ENCODE results near the gene SYNCRIP.
"Not testable (repeated sequence)": the region's sequence is repeated elsewhere in the genome, so short reads cannot be mapped to it uniquely, and the experiment has no call there.

The SYNCRIP gene

DNA sequence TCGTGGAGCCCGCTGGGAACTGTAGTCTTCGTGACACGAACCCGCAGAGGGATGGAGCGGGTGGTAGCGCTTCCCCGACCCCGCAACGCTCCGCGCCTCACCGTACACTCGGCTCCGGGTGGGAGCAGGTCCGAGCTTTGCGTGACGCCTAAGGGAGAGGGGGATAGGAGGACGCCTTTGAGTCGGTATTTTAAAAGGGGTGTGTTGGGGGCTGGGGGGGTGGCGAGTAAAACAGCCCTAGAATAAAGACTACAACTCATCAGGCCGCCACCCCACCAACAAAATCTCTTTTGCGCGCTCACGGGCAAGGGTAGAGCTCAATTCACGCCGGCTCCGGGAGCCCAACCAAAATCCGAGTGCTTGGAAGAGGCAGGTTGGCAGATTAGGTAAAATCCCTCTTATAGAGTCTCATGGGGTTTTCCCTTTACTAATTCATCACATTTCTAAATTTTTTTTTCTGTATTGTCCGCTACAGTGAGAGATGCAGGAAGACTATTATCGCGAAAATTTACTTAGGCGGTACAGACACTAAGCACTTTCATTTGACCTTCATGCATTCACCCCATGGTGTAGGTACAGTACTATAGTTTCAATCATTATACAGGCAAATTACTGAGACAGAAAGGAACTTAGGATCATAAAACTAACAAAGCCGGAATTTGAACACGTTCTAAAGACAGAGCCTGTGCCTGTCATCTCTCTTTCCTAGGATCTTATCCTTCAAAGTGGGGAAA, 48.3 kb downstream of the SYNCRIP start:
- DNase-seq (ENCODE audit: low read depth in 2 of 2) = peak; percentile 27 to 31

DNA sequence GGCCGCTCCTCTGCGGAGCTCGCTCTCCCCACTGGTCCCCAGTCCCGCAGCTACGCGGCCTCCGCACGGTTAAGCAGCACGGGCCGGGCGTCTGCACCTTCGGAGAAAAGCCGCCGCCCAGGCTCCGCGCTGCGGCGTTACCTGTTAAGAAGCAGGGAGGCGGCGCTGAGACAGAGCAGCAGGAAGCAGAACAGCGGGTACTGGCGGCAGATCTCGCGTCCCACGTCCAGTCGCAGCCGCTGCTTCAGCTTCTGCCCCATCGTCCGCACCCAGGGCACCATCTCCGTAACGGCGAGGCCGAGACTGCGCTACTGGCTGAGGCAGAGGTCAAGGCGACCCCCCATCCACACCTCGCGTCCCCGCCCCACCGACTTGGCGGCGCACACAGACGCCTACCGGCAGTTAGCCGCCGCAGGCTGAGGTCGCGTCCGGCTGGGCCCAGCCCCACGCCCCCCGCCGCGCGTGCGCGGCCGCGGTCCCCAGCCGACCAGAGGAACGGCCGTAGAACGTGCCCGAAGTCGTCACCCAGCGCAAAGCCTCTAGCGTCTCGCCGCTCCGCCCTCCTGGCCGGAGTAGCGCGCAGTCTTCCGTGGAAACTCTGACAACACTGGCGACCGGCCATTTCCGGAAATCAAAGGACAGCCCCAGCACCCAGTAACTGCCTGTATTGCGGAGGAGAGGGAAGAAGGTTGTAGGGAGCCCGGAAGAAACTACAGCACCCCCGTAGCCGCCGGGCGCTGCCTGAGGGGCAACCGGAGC, 49.1 kb downstream of the SYNCRIP start, which contains the start of gene SNX14:
Gene SNX14, minus strand, starts transcription at position 421 of the 759 bp plus-strand sequence. Its CDS starts 140 bp downstream, at position 281.
- peak; percentile 66 to 69 for DNase-seq (ENCODE audit: low read depth in 2 of 2)

DNA sequence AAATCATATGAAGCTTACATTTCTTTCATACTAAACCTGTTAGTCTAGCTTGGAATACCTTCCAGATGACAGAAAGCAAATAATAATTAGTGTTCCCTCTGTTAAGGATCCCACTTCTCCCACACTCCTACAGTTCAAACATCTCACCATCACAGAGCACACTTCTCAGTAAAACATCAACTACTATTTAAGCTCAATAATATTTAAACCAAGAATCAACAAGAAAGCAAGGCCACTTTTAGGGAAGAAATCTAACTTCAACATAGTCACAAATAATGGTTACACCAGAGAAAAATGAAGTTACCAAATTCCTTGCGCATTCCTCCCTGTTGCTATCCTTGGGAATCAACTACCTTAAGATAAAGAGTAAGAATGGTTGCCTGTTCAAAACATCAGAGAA, 50.7 kb downstream of the SYNCRIP start:
- DNase-seq (ENCODE audit: low read depth in 2 of 2) = no peak

DNA sequence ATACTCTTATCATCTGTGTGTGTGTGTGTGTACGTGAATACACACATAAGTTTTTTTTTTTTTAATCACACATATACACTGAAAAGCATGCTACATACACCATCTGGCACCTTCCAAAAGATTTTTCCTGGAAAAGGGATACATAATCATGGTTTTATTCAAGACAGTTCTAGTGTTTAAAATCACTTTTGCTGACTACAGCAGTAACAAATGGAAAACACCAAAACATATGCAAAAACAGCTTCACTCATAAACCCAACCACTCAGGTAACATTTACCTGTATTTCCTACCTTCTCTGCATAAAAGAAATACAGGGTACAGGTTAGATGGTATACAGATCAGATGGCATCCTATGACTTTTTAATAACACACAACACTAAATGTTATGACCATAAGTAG, 51.5 kb downstream of the SYNCRIP start:
- no peak for DNase-seq (ENCODE audit: low read depth in 2 of 2)

DNA sequence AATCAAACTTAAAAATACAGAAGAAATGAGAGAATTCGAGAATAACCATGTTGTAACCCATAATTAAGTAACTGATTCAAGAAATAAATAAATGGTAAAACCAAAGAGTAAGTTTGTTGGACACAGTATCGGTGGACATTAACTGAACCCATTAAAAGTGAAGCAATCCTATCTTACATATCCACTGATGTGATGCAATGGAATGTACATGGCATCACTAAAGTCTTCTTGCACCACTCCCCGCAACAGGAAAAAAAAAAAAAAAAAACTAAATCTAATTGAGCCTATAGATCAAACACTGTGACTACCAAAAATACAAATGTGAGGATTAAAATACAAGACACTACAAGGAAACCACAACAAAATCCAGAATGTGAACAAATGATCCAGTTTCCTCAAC, 56.9 kb downstream of the SYNCRIP start:
- no peak for DNase-seq (ENCODE audit: low read depth in 2 of 2)

DNA sequence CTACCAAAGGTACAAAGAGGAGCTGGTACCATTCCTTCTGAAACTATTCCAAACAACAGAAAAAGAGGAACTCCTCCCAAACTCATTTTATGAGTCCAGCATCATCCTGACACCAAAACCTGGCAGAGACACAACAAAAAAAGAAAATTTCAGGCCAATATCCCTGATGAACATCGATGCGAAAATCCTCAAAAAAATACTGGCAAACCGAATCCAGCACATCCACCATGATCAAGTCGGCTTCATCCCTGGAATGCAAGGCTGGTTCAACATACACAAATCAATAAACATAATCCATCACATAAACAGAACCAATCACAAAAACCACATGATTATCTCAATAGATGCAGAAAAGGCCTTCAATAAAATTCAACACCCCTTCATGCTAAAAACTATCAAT, 59.9 kb downstream of the SYNCRIP start:
- not testable (repeated sequence) for DNase-seq (ENCODE audit: low read depth in 2 of 2)

DNA sequence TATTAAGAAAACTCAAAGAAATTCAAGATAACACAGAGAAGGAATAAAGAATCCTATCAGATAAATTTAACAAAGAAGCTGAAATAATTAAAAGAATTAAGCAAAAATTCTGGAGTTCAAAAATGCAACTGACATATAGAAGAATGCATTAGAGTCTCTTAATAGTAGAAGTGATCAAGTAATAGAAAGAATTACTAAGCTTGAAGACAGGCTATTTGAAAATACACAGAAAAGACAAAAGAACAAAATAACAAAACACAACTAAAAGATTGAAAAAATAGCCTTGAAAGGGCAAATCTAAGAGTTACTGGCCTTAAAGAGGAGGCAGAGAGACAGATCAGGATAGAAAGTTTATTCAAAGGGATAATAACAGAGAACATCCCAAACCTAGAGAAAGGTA, 61.1 kb downstream of the SYNCRIP start:
- DNase-seq (ENCODE audit: low read depth in 2 of 2) = no peak

DNA sequence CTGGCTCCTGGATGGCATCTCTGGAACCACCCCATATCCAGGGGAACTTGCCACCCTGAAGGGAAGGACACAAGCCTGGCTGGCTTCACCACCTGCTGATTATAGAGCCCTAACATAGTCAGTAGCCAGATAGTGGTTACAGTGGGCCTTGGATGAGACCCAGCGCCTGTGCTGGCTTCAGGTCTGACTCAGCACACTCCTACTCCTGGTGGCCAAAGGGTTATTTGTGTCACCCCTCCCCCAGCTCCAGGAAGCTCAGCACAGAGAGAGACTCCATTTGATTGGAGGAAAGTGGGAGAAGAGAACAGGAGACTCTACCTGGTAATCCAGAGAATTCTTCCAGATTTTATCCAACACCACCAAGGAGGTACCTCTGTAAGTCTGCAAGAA, 61.8 kb downstream of the SYNCRIP start:
- DNase-seq (ENCODE audit: low read depth in 2 of 2) = no peak

DNA sequence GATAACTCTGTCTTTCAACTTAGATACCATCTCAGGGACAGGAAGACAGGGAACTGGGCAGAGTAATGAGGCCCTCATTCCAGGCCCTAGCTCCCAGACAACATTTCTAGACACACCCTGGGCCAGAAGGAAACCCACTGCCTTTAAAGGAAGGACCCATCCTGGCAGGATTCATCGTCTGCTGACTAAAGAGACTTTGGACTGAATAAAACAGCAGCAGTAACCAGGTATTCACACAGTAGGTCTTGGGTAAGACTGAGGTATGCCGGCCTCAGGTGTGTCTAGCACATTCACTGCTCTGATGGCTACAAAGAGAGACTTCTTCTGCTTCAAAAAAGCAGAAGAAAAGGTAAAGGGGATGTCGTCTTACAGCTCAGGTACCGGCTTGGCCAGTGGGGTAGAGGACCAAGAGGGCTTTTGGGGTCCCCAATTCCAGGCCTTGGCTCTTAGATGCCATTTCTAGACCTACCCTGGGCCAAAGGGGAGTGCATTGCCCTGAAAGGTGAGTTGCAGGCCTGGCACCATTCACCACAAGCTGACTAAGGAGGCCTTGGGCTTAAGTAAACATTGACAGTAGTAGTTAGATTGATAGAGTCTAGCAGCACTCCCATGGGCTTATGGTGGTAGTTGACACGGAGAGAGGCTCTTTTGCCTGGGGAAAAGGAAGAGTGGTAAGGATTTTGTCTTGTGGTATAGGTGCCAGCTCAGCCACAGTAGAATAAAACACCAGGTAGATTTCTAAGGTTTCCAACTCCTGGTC, 62.4 kb downstream of the SYNCRIP start:
- no peak for DNase-seq (ENCODE audit: low read depth in 2 of 2)

DNA sequence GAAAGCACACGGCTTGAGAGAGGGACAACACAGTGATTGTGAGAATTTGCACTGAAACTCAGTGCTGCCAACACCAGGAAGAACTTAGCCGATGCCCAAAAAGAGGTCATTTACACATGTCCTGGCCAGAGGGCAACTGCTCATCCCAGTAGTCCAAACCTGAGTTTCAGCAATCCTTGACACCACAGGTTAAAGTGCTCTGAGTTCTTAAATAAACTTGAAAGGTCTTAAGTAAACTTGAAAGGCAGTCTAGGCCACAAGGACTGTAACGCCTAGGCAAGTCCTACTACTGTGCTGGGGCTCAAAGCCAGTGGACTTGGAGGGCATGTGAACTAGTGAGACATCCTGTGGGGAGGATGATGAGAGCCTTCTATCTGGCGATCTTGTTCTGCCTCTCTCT, 63.1 kb downstream of the SYNCRIP start:
- no peak for DNase-seq (ENCODE audit: low read depth in 2 of 2)

DNA sequence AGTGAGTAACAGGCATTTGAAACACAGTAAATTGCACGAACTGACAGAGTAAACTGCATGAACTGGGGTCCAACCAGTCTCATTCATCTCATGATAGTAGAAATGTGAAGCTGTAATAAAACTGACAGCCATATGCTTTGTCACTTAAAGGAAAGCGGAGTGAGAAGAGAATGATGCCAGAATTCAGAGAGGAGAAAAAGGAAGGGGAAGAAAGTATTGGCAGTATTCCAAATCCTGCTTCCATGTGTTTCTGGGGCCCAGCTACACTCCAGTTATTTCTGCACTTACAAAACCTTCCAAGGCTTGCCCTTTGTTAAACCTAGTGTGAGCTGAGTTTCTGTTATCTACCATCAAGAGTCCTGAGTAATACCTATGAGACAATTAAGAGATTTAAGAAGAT, 66.2 kb downstream of the SYNCRIP start:
- no peak for DNase-seq (ENCODE audit: low read depth in 2 of 2)

DNA sequence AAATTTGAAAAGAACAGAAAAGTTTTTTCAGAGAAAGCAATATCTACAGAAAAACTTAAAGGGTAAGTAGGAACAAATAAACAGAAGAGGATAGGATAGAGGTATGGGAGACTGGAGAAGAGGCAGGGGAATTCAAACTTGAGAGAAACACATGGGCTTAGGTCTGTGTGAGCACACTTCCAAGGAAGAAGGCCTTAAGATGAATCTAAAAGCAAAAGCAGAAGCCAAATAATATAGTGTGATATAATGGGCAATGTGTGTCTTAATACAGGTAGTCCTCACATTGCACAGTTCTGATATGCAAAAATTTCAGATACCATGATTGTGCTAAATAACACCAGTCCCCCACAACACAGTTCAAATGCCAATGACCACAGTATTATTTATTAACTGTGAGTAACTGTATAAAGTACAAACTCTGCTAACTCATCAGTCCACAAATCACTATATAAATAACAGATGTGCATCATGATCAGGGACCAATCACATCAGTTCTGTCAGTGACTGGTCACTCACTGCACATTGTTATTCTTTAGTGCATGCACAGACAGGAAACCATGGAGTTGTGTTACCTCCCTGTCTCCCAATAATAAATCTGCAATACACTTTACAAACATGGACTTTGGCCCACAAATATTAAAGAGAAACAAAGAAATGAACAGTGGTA, 67.6 kb downstream of the SYNCRIP start:
- DNase-seq (ENCODE audit: low read depth in 2 of 2) = no peak

DNA sequence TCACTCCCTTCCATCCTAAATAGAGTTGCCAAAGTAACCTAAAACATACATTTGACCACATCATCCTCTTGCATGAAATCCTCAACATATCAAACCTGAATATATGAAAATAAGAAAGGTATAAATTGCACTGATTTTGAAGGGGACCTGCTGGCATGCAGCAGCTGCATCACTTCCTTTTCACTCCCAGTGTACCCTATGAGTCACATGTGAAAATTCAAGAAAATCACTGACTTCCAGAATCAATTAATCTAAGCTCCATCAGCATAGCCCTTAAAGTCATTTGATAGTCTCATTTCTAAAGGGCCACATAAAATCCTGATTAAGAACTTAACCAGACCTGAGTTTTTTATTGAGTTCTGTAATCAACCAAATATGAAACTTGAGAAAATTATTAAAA, 73.4 kb downstream of the SYNCRIP start:
- no peak for DNase-seq (ENCODE audit: low read depth in 2 of 2)

DNA sequence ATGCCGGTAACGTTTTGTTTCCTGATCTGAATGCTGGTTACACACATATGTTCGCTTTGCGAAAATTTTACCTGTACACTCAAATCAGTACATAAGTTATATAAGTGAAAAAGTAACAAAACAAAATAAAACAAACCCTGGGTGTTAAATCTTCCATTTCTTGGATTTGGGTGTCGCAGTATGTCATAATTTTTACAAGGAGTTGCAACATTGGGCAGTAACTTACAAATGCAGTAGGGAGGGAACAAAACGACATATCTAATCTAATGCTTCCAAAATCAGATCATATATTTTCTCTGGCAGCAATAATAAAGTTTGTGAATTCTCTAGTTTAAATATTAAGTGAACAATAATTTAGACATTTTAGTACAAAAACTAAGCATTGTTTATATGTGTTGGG, 74.3 kb downstream of the SYNCRIP start:
- DNase-seq (ENCODE audit: low read depth in 2 of 2) = no peak

DNA sequence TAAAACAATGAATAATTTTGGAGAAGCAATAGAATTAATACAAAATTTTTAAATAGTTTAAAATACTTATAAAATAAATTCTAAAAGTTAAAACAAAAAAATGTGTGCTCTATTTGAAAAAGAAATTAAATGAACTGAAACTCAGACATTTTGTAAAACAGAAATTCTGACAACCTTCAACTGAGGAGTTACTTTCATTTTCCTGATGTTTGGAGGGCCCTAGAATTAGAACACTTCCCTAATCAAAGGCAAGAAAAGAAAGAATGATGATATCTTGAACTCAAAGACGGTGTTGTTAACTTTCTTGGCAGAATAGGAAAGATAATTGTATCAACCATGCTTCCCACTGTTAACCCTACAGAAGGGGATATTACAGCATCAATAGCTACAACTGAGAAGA, 77.0 kb downstream of the SYNCRIP start:
- no peak for DNase-seq (ENCODE audit: low read depth in 2 of 2)

DNA sequence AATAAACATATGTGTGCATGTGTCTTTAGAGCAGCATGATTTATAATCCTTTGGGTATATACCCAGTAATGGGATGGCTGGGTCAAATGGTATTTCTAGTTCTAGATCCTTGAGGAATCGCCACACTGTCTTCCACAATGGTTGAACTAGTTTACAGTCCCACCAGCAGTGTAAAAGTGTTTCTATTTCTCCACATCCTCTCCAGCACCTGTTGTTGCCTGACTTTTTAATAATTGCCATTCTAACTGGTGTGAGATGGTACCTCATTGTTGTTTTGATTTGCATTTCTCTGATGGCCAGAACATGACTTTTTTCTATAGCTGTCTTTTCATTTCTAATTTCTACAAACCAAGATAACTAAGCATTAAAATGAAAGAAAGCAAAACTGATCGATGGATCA, 78.5 kb downstream of the SYNCRIP start:
- not testable (repeated sequence) for DNase-seq (ENCODE audit: low read depth in 2 of 2)
